Measurements from ENCODE around the gene SOX18.

DNA sequence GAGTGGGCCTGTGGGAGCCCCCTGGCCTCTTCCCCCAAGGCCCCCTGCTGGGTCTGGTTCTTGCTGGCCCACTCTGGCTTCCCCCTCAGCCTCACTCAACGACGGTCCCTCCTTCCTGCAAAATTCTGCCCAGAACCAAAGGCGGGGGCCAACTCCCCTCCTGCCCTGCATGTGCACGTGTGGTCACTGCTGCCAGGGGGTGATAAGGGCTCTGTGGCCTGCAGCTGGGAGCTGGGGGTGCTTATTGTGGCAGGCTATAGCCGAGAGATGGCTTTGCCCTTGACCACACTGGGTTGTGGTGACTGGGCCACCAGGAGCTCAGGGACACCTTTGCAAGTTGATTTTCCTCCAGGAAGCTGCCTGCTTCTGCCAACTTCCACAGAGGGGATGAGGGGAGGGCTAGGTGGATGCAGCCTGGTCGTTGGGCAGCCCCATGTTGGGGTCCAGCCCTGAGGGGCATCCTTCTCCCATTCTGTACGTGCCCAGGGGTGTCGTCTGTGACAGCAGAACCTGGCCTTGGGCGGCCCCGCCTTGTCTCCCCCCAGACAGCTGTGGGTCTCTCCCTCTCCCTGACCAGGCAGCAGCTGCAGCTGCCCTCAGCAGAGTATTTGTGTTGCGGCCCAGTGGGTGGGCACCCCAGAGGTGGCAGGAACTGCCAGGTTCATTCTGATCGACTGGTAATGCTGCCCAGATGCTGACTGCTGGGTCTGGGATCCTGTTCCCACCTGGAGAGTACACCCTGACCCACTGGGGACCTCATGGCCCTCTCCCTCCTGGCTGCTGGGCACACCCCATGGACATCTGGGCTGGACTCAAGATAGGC is 19.2 kb upstream of the SOX18 start:
- TF ChIP-seq POLR2AphosphoS5 (IDR thresholded peaks at IDR 0.05), result no peak
- TF ChIP-seq, protein P1, sequence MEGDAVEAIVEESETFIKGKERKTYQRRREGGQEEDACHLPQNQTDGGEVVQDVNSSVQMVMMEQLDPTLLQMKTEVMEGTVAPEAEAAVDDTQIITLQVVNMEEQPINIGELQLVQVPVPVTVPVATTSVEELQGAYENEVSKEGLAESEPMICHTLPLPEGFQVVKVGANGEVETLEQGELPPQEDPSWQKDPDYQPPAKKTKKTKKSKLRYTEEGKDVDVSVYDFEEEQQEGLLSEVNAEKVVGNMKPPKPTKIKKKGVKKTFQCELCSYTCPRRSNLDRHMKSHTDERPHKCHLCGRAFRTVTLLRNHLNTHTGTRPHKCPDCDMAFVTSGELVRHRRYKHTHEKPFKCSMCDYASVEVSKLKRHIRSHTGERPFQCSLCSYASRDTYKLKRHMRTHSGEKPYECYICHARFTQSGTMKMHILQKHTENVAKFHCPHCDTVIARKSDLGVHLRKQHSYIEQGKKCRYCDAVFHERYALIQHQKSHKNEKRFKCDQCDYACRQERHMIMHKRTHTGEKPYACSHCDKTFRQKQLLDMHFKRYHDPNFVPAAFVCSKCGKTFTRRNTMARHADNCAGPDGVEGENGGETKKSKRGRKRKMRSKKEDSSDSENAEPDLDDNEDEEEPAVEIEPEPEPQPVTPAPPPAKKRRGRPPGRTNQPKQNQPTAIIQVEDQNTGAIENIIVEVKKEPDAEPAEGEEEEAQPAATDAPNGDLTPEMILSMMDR (IDR thresholded peaks at IDR 0.05), result no peak
- no peak for TF ChIP-seq POLR2A (IDR thresholded peaks at IDR 0.05)
